Cardiac muscle cell (in vitro differentiated cells and primary cell): ENCODE results near the gene E2F8. TPM values are rescaled to one million over a fixed set of nuclear protein-coding genes. Genes with fewer than 3 reads are reported as not detected.

Source experiments
- DNase-seq, 2 donors: peaks; one replicate each; pipeline versions ENCODE4 v3.0.0 to v3.0.0-alpha.2; 2010 to 2017; ENCODE audit warnings: low read depth in 1 of 2, low spot score in 1 of 2
- H3K27ac ChIP-seq: fragments of 200-600 bp; sonication (generic); 2 replicates; pipeline ENCODE4 v1.5.1; 2016
- H3K27me3 ChIP-seq: fragments of 200-600 bp; sonication (generic); 2 replicates; pipeline ENCODE4 v1.6.0; 2016; ENCODE audit warnings: control low read depth
- H3K36me3 ChIP-seq: fragments of 200-600 bp; sonication (generic); 2 replicates; pipeline ENCODE4 v1.5.1; 2016; ENCODE audit warnings: control low read depth
- H3K4me1 ChIP-seq: fragments of 200-600 bp; sonication (generic); 2 replicates; pipeline ENCODE4 v1.8.1; 2017; ENCODE audit warnings: low read depth, mild to moderate bottlenecking, mixed run types
- H3K4me3 ChIP-seq: fragments of 200-600 bp; sonication (generic); 2 replicates; pipeline ENCODE4 v1.5.1; 2016; ENCODE audit warnings: mild to moderate bottlenecking
- H3K9me3 ChIP-seq: fragments of 200-600 bp; sonication (generic); 2 replicates; pipeline ENCODE4 v1.5.1; 2017; ENCODE audit warnings: low read depth, mild to moderate bottlenecking, control low read depth
- polyA plus RNA-seq: library from polyadenylated mRNA; unstranded; fragments of >200 nt; fragmentation: Nextera tagmentation; extraction: Ambion mirVana; gene quantifications from 2 replicates; pipeline ENCODE4 v1.2.1, GENCODE V29; 2016
- total RNA-seq: library from RNA; depleted of rRNA; stranded (reverse); fragments of >200 nt; gene quantifications from 2 replicates; pipeline ENCODE4 v1.2.3, GENCODE V29; 2016
- TF ChIP-seq, protein P1 (sequence below): IDR thresholded peaks from 2 replicates; pipeline ENCODE4 v1.5.1; 2012; ENCODE audit warnings: low read depth, mild to moderate bottlenecking, low read length

E2F8 gene
- total and polyA plus RNA-seq, 2 experiments from 2014 or later, result 5.8 to 11.2 TPM

DNA sequence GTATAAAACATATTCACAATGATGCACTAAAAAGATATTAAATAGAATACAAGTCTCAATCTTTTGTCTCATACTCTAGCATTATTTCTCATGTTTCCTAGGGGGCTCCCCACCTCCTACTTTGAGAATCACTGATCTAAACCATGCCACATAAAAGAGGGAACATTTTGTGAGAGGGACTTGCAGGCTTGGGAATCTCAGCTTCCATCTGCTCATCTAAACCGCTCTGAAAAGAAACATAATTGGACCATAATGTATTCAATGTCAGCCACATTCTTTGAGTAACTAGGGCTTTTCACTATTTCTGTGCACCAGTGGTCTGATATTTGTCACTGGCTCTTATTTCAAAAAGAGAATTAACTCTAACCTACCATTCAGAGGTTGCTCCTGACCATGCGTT is 32.6 kb downstream of the E2F8 start:
- Histone ChIP-seq H3K9me3 (no peaks in the 10 kb centered on the region), H3K4me3 (no peak overlapping the region), H3K27ac (peak overlapping the region; percentile 96), H3K4me1 (peaks cover 31% of the 10 kb centered on the region), H3K27me3 (no peaks in the 10 kb centered on the region), H3K36me3 (no peaks in the 10 kb centered on the region)
- DNase-seq, result no peak
- TF ChIP-seq, protein P1, sequence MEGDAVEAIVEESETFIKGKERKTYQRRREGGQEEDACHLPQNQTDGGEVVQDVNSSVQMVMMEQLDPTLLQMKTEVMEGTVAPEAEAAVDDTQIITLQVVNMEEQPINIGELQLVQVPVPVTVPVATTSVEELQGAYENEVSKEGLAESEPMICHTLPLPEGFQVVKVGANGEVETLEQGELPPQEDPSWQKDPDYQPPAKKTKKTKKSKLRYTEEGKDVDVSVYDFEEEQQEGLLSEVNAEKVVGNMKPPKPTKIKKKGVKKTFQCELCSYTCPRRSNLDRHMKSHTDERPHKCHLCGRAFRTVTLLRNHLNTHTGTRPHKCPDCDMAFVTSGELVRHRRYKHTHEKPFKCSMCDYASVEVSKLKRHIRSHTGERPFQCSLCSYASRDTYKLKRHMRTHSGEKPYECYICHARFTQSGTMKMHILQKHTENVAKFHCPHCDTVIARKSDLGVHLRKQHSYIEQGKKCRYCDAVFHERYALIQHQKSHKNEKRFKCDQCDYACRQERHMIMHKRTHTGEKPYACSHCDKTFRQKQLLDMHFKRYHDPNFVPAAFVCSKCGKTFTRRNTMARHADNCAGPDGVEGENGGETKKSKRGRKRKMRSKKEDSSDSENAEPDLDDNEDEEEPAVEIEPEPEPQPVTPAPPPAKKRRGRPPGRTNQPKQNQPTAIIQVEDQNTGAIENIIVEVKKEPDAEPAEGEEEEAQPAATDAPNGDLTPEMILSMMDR, result no peak

DNA sequence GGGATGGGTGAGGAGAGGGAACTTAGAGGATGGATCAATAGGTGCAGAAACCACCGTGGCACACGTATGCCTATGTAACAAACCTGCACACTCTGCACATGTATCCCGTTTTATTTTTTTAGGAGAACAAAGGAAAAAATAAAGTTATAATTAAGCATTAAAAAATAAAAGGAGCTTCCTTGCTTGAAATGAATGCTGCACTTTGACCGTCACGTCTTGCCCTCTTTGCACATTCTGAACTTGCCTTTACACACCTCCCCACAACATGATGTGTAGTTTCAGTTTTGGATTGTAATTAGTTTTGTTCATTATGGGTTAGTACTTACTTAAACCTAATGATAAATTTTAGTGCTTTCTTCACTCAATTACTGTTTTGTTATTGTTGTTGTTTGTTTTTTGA is 35.9 kb downstream of the E2F8 start:
- Histone ChIP-seq H3K4me1 (peaks cover 43% of the 10 kb centered on the region), H3K36me3 (no peaks in the 10 kb centered on the region), H3K27ac (no peak overlapping the region), H3K9me3 (no peaks in the 10 kb centered on the region), H3K4me3 (no peak overlapping the region), H3K27me3 (no peaks in the 10 kb centered on the region)
- TF ChIP-seq, protein P1, result no peak
- no peak for DNase-seq

DNA sequence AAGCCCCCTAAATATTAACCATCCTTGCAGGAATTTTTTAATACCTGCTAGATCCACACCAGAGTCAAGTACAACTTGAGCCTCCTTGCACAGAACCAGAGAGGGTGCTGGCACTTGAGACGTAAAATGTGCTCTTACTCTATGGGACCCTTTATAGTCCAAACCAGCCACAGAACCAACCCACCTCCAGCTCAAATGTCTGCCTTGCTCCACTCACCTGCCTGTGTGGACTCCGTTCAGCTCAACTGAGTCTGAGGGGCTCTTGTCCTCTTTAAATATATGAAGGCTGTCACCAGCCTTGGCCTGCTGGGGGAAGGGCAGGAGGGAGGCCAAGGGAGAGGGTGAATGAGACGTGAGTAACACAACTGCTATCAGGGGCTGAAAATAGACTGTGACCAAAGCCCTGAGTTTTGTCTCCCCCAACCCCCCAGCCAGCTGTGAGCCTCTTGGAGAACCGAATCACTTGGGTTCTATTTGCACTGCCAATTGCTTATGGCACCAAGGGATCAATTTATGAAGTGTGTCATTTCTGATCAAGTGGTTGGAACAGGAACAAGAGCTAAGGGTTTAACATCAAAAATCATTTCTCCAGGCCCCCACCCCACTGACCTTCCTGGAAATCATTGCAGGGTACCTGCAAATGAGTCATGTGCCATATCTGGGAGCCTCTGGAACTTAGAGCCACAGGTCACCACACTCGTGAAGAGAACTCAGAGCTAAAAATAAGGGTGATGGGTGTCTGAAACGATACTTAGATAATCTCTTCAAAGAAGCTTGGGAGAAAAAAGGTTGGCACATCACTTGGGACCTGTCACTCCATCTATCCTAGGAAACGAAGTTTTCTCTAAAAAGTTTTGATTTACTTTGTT is 38.8 kb downstream of the E2F8 start, which contains the start of gene CSRP3:
TSS of gene CSRP3 (minus strand) at position 247 of the 869 bp plus-strand sequence. CDS start 9,535 bp downstream, outside the sequence.
- H3K4me1 ChIP-seq, result peaks cover 39% of the 10 kb centered on the region
- DNase-seq, result peak in 1 of 2 donors; percentile 86
- peak within 1 kb of the TSS; percentile 91 for H3K27ac ChIP-seq
- peak within 1 kb of the TSS; percentile 47 for H3K4me3 ChIP-seq
- TF ChIP-seq, protein P1, result no peak
- H3K27me3 ChIP-seq, result no peaks in the 10 kb centered on the region
- no peaks in the 10 kb centered on the region for H3K9me3 ChIP-seq
- H3K36me3 ChIP-seq, result no peaks in the 10 kb centered on the region

DNA sequence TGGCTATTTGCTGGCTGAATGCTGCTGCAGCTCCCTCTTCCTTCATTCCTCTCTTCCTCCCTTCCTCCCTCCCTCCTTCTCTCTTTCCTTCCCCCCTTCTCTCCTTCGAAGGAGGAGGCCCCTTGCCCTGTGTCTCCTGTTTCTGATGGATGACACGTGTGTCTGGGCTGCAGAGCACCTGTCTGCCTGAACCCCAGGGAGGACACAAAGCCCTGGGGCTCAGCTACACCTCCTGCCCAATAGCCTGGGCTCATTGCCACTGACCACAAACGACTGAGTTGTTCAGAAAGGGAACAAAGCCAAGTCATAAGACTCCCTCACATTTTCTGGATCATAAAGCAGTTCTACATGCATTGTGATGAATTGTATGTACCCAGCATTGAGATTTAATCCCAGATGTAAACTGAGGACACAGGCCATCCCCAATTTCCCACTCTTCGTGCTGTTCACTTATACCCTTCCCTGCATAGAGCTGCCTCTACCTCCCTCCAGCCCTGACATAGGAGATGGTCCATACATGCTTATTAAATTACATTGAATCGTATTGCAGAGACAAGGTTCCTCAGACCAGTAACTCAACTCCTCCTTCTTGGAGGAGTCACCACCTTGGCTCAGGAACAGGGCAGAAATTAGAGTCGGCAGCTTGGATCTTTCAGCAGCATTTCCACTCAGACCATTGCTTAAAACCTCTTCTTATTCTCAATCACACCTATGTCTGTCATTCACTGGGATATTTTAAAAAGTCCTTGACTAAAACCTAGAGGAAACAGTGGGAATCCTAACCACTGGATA is 40.1 kb downstream of the E2F8 start:
- H3K27ac ChIP-seq, result peak overlapping the region; percentile 91
- peaks cover 38% of the 10 kb centered on the region for H3K4me1 ChIP-seq
- H3K36me3 ChIP-seq, result no peaks in the 10 kb centered on the region
- H3K9me3 ChIP-seq, result no peaks in the 10 kb centered on the region
- DNase-seq, result peak in 1 of 2 donors; percentile 83
- H3K27me3 ChIP-seq, result no peaks in the 10 kb centered on the region
- TF ChIP-seq, protein P1, result no peak
- H3K4me3 ChIP-seq, result peak overlapping the region; percentile 47

DNA sequence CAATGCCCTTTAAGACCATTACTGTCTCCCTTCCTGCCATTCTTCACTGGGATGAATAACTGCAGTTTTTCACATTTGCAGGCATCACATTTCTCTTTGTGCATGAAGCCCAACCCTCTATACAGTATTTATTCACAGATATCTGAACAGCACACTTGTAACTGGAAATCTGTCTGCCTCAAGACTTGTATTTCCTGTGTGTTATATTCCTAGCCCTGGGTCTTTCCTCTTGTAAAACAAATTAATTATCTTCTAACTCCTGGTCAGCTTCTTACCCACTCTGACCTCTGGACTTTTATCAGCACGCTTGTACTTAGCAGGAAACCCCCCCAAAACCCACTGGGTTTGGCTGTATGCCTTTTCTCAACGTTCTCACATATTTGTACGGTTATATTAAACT is 41.0 kb downstream of the E2F8 start:
- H3K36me3 ChIP-seq, result no peaks in the 10 kb centered on the region
- H3K27me3 ChIP-seq, result no peaks in the 10 kb centered on the region
- peak in 1 of 2 donors; percentile 33 for DNase-seq
- H3K4me3 ChIP-seq, result peak overlapping the region; percentile 47
- peak overlapping the region; percentile 91 for H3K27ac ChIP-seq
- TF ChIP-seq, protein P1, result no peak
- peaks cover 44% of the 10 kb centered on the region for H3K4me1 ChIP-seq
- H3K9me3 ChIP-seq, result no peaks in the 10 kb centered on the region
